Left ventricle myocardium inferior (tissue), 1 donor: ENCODE measurements around the gene FKBP1B. TPM values are rescaled to one million over a fixed set of nuclear protein-coding genes. Genes with fewer than 3 reads are reported as not detected.

Experiments
- DNase-seq: peaks from one replicate; pipeline ENCODE4 v3.0.0-alpha.2; 2020
- H3K27ac ChIP-seq: fragments of 200-600 bp; replicated peaks from 2 replicates; pipeline ENCODE4 v1.8.0; 2021
- H3K27me3 ChIP-seq: fragments of 200-600 bp; 2 replicates; pipeline ENCODE4 v1.8.0; 2021; ENCODE audit warnings: low read depth
- H3K36me3 ChIP-seq: fragments of 200-600 bp; 2 replicates; pipeline ENCODE4 v1.8.0; 2021
- H3K4me1 ChIP-seq: fragments of 200-600 bp; 2 replicates; pipeline ENCODE4 v1.8.0; 2021
- H3K4me3 ChIP-seq: fragments of 200-600 bp; 2 replicates; pipeline ENCODE4 v1.8.0; 2021; ENCODE audit warnings: mild to moderate bottlenecking, moderate library complexity
- H3K9me3 ChIP-seq: fragments of 200-600 bp; replicated peaks from 2 replicates; pipeline ENCODE4 v1.8.0; 2021
- CTCF ChIP-seq: fragments of 200-600 bp; IDR thresholded peaks from 2 replicates; pipeline ENCODE4 v1.8.0; 2021; ENCODE audit warnings: antibody characterized with exemption, mild to moderate bottlenecking, borderline replicate concordance
- intact Hi-C: fragments of 100-400 bp; cut with micrococcal nuclease; formaldehyde crosslinking; loops from one replicate; pipeline ENCODE4 v1.11.0; 2022
- total RNA-seq: library from RNA; stranded (reverse); fragmentation: NEBNext Ultra II Directional; extraction: Animal tissue kit (Norgen Biotek cat#: 25700); gene quantifications from one replicate; pipeline ENCODE4 v1.2.1, GENCODE V29; 2021
- donor health status: DM: no; HTN: yes; CAD: no; lungs with severe emphysema.

FKBP1B gene
- total RNA-seq, 1 donor from 2014 or later = 2.1 TPM

- H3K27me3 ChIP-seq = peaks cover 14% of the 10 kb centered on the region
- no peaks in the 10 kb centered on the region for H3K9me3 ChIP-seq
- no peak for TF ChIP-seq CTCF
- intact Hi-C loops = no loop called here
- H3K36me3 ChIP-seq = no peaks in the 10 kb centered on the region
- H3K4me1 ChIP-seq = no peaks in the 10 kb centered on the region
- H3K27ac ChIP-seq = no peak overlapping the region
- H3K4me3 ChIP-seq = no peak overlapping the region
- no peak for DNase-seq
Observed at GRCh38 chr2:24016376-24016761, 33.2 kb upstream of the FKBP1B start.

GRCh38 chr2:24016853-24017703 lies 32.5 kb upstream of the FKBP1B start:
- Histone ChIP-seq H3K27me3 (peaks cover 9% of the 10 kb centered on the region), H3K9me3 (no peaks in the 10 kb centered on the region), H3K4me3 (no peak overlapping the region), H3K36me3 (no peaks in the 10 kb centered on the region), H3K4me1 (no peaks in the 10 kb centered on the region), H3K27ac (no peak overlapping the region)
- DNase-seq = no peak
- intact Hi-C loops = no loop called here
- TF ChIP-seq CTCF = no peak

DNA sequence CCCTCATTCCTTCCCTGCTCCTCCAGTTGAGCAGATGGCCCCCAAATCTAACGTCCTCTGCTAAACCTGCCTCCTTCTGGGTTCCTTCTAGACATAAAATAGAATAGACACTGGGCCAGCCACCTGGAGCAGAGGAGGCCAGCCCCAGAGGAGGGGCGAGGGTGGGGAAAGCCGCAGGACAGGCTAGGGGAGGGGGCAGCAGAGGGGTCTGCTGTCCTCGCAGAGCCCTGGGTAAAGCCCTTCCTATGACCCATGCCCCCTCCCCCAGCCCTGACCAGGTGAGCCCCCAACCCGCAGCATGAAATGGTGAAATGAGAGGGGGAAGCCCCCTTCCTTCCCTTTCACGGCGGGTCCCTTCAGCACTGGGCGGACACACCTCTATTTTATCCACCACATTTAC lies 31.8 kb upstream of the FKBP1B start:
- Histone ChIP-seq H3K4me3 (no peak overlapping the region), H3K27me3 (peaks cover 3% of the 10 kb centered on the region), H3K4me1 (no peaks in the 10 kb centered on the region), H3K27ac (no peak overlapping the region), H3K9me3 (no peaks in the 10 kb centered on the region), H3K36me3 (peaks cover 4% of the 10 kb centered on the region)
- intact Hi-C loops = no loop called here
- TF ChIP-seq CTCF = no peak
- DNase-seq = no peak

GRCh38 chr2:24018241-24018640 lies 31.3 kb upstream of the FKBP1B start:
- Histone ChIP-seq H3K27ac (no peak overlapping the region), H3K27me3 (no peaks in the 10 kb centered on the region), H3K4me1 (no peaks in the 10 kb centered on the region), H3K9me3 (no peaks in the 10 kb centered on the region), H3K36me3 (peaks cover 10% of the 10 kb centered on the region), H3K4me3 (no peak overlapping the region)
- intact Hi-C loops = no loop called here
- DNase-seq = no peak
- no peak for TF ChIP-seq CTCF

- H3K4me3 ChIP-seq = no peak overlapping the region
- H3K27me3 ChIP-seq = no peaks in the 10 kb centered on the region
- H3K4me1 ChIP-seq = no peaks in the 10 kb centered on the region
- intact Hi-C loops = no loop called here
- H3K9me3 ChIP-seq = no peaks in the 10 kb centered on the region
- no peak for DNase-seq
- TF ChIP-seq CTCF = no peak
- H3K36me3 ChIP-seq = peaks cover 15% of the 10 kb centered on the region
- H3K27ac ChIP-seq = no peak overlapping the region
Observed at GRCh38 chr2:24019729-24020128, 29.8 kb upstream of the FKBP1B start.
